Hair follicular keratinocyte (primary cell): ENCODE data around the gene SLC2A10. TPM values are rescaled to one million over a fixed set of nuclear protein-coding genes. Genes with fewer than 3 reads are reported as not detected.

Experiments
- total RNA-seq: library from RNA; depleted of rRNA; stranded (reverse); fragments of >200 nt; gene quantifications from 2 replicates; pipeline ENCODE4 v1.2.3, GENCODE V29; 2015

Gene SLC2A10
- total RNA-seq: 0.16 and 0.19 TPM in 2 replicates

DNA sequence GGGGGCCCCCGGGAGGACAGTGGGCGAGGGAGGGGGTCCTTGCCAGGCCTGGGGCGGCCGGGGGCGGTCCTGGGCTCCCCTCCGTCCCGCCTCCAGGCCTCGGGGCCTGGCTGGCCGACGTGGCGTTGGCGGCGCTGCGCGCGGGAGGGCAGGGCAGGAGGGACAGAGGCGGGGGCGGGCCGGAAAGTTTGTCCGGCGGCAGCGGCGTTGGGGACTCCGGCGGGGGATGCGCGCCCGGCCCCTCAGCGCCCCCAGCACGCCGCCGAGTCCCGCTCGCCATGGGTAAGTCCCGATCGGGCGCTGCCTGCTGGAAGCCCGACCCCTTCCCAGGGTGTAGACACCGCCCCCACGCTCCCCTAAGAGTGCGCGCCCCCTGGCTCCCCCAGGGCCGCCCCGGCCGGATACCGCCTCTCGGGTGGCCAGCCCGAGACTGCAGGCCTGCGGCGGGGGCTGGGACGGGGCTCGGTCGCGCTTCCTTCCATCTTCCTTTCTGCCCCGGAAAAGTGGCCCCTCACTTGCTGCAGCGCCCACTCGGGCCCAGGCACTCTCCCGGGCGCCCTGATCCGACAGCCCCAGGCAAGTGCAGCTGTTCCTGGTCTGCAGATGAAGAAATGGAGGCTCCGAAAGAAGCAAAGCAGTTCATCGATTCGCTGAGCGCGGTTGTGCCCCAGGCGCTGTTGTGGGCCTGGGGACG, at the start of gene SLC2A10:
TSS of gene SLC2A10 (plus strand) at position 191 of the 694 bp plus-strand sequence. CDS start at position 279, 88 bp downstream.

DNA sequence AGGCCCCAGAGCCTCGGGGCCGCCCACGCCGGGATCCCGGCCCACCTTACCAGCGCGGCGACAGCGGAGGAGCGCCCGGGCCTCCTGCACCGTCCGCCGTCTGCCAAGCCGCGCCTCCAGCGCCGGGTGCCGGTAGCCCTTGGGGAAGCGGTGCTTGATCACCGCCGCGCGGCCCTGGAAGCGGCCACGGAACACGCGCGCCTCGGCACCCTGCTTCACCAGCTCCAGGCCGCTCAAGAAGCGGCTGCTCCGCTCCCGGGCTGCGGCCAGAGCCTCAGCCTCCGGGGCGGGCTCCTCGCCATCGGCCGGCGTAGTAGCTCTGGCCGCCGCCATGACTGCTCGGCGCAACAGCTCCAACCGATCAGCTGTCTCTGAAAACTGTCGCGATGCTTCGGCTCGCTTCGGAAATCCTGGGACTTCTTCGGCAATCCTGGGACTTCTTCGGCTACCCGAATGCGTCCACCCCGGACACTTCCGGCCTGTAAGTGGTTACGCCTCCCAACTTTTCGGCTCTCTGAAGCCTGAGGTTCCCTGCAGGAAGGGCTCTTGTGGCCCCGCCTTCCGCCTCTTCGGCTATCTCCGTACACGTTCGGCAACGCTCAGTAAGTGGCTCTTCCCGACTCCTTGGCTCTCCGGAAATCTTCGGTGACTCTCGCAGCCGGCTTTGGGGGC, 20.2 kb upstream of the SLC2A10 start, which contains the start of gene TP53RK:
TSS of gene TP53RK (minus strand) at position 363 of the 672 bp plus-strand sequence. CDS start at position 333, 30 bp downstream.

Other genes with a start within 250 kb of the SLC2A10 start
- gene ZNF334, start 196.1 kb upstream of the SLC2A10 start, total RNA-seq: 1.1 and 2.7 TPM in 2 replicates
- not detected in 2 replicates for gene OCSTAMP, start 159.0 kb upstream of the SLC2A10 start, total RNA-seq
- 7.9 and 9.2 TPM in 2 replicates for gene SLC13A3, start 58.2 kb upstream of the SLC2A10 start, total RNA-seq
- 16.2 and 19.1 TPM in 2 replicates for gene TP53RK, start 20.2 kb upstream of the SLC2A10 start, total RNA-seq
- 0.08 TPM in 1 of 2 replicates, not detected in the other for gene EYA2, start 185.2 kb downstream of the SLC2A10 start, total RNA-seq